ENCODE results near the gene AGR3.

Gene AGR3

GRCh38 chr7:16838386-16838785 is 43.4 kb downstream of the AGR3 start (continued):
- no peak for TF ChIP-seq ZNF280C (tag by site-specific recombination; IDR thresholded peaks at IDR 0.05)

- H3K27ac ChIP-seq (ENCODE audit: extremely low read depth, low read depth, low read length): no peak overlapping the region
- no peaks in the 10 kb centered on the region for H3K36me3 ChIP-seq (ENCODE audit: control insufficient read depth in 2 of 2, insufficient read depth in 1 of 2, low read length in 2 of 2)
- H3K4me1 ChIP-seq (ENCODE audit: control insufficient read depth, insufficient read depth, low read length): no peaks in the 10 kb centered on the region
- H3K4me3 ChIP-seq (ENCODE audit: low read depth, low read length): no peak overlapping the region
- ChIA-PET CTCF (interaction anchor here (0.6 to 1.8 kb wide), 3 partner anchors 9 to 811 kb away, joined by 3 to 5 read pairs (median 3); no protein-coding TSS in a partner anchor), POLR2A (no interaction called here)
- H3K9me3 ChIP-seq (ENCODE audit: control insufficient read depth, insufficient read depth, low read depth, low read length): no peaks in the 10 kb centered on the region
- no peak for TF ChIP-seq ZSCAN16 (tag by site-specific recombination; IDR thresholded peaks at IDR 0.05)
- no peak for TF ChIP-seq ZEB2 (tag by site-specific recombination; IDR thresholded peaks at IDR 0.05)
- TF ChIP-seq PBX3 (CRISPR knock-in tag; IDR thresholded peaks at IDR 0.05): no peak
- TF ChIP-seq GLI2 (tag by site-specific recombination; IDR thresholded peaks at IDR 0.05; ENCODE audit: borderline replicate concordance, low read depth): no peak
- no peak for TF ChIP-seq HOXD13 (CRISPR knock-in tag; IDR thresholded peaks at IDR 0.05; ENCODE audit: borderline replicate concordance)
- TF ChIP-seq ZNF10 (tag by site-specific recombination; IDR thresholded peaks at IDR 0.05): no peak
These were observed 45.3 kb downstream of the AGR3 start for GRCh38 chr7:16836481-16836880.

GRCh38 chr7:16833373-16833772 is 48.4 kb downstream of the AGR3 start:
- TF ChIP-seq YY1 (tag by site-specific recombination; IDR thresholded peaks at IDR 0.05) (no peak), ZNF37A (tag by site-specific recombination; IDR thresholded peaks at IDR 0.05) (no peak), SETDB1 (IDR thresholded peaks at IDR 0.05; ENCODE audit: insufficient read length, low read length) (no peak), ZNF24 (tag by site-specific recombination; IDR thresholded peaks at IDR 0.05) (no peak), ELK4 (IDR thresholded peaks at IDR 0.05; ENCODE audit: borderline replicate concordance, low read depth, low read length) (no peak), ZNF248 (tag by site-specific recombination; IDR thresholded peaks at IDR 0.05) (no peak), KLF1 (tag by site-specific recombination; IDR thresholded peaks at IDR 0.05) (no peak), ZNF768 (tag by site-specific recombination; IDR thresholded peaks at IDR 0.05) (no peak), ZNF223 (tag by site-specific recombination; IDR thresholded peaks at IDR 0.05) (no peak)
- CTCF ChIA-PET: no interaction called here

GRCh38 chr7:16826060-16826459 is 55.7 kb downstream of the AGR3 start:
- no peaks in the 10 kb centered on the region for H3K36me3 ChIP-seq (ENCODE audit: control insufficient read depth in 2 of 2, insufficient read depth in 1 of 2, low read length in 2 of 2)
- ChIA-PET POLR2A (no interaction called here), CTCF (no interaction called here)
- H3K4me1 ChIP-seq (ENCODE audit: control insufficient read depth, insufficient read depth, low read length): no peaks in the 10 kb centered on the region
- no peak overlapping the region for H3K4me3 ChIP-seq (ENCODE audit: low read depth, low read length)
- H3K27ac ChIP-seq (ENCODE audit: extremely low read depth, low read depth, low read length): no peak overlapping the region
- TF ChIP-seq GLI4 (tag by site-specific recombination; IDR thresholded peaks at IDR 0.05) (no peak), ZNF26 (tag by site-specific recombination; IDR thresholded peaks at IDR 0.05) (no peak), ZNF501 (tag by site-specific recombination; IDR thresholded peaks at IDR 0.05) (no peak), ZNF513 (tag by site-specific recombination; IDR thresholded peaks at IDR 0.05) (no peak)
- H3K9me3 ChIP-seq (ENCODE audit: control insufficient read depth, insufficient read depth, low read depth, low read length): no peaks in the 10 kb centered on the region

More at GRCh38 chr7:16833373-16833772, 48.4 kb downstream of the AGR3 start:
- Histone ChIP-seq H3K4me1 (ENCODE audit: control insufficient read depth, insufficient read depth, low read length) (no peaks in the 10 kb centered on the region), H3K9me3 (ENCODE audit: control insufficient read depth, insufficient read depth, low read depth, low read length) (no peaks in the 10 kb centered on the region), H3K27ac (ENCODE audit: extremely low read depth, low read depth, low read length) (no peak overlapping the region), H3K36me3 (ENCODE audit: control insufficient read depth in 2 of 2, insufficient read depth in 1 of 2, low read length in 2 of 2) (no peaks in the 10 kb centered on the region), H3K4me3 (ENCODE audit: low read depth, low read length) (no peak overlapping the region)
- POLR2A ChIA-PET: no interaction called here

Data from HEK293 (cell line).